ENCODE measurements around the gene SLC25A26.
A peak's percentile ranks its signal among the peaks of the same experiment; 100 is the strongest.
"Not testable (repeated sequence)": the region's sequence is repeated elsewhere in the genome, so short reads cannot be mapped to it uniquely, and the experiment has no call there.

SLC25A26 gene

DNA sequence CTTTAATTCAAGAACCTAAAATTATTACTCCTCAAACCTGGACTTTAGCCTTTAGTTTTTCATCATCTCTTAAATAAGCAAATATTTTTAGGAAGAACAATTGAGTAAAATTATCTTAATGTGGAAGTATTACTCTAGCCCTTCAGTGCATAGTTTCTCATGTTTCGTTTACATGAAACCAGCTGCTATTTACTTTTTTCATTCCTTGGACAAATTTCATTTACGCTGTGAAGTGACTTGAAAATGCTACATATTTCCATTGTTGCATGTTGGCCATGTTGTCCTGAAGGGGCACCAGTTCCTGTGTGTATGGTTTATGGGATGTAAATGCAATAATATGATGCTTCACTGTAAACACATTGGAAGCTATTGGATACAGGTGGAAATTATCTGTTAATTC, 49.9 kb downstream of the SLC25A26 start:
- DNase-seq: no peak

DNA sequence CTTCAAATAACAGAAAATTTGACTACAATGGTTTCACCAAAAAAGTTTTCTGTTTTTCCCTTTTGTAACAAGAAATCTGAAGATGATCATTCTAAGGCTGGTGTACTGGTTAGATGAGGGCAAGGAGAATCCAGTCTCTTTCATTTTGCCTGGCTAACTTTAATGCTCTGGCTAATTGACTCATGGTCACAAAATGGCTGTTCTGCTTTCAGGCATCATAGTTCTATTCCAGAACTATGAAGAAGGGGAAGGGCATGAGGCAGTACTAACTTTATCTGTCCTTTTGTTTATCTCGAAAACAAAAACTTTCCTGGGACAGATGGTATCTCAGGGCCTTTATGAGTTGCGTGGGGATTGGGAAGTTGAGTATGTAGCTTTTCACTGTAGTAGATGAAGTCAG, 50.4 kb downstream of the SLC25A26 start:
- DNase-seq: no peak

DNA sequence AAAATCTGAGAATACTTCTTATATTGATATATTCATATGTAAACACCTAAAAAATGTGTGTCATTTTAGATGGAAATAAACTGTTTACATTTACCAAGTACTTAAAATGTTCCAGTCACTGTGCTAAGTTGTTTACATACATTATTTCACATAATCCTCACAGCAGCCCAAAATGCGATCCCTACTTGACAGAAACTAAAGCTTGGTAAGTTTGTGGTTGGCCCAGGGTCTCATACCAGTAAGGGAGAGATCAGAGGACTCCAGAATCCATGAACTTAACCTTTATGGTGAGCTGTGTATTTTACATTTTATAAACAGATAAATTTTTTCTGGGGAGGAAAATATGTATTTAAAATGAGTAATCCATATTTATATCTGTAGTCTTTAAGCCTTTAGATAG, 51.2 kb downstream of the SLC25A26 start:
- no peak for DNase-seq

DNA sequence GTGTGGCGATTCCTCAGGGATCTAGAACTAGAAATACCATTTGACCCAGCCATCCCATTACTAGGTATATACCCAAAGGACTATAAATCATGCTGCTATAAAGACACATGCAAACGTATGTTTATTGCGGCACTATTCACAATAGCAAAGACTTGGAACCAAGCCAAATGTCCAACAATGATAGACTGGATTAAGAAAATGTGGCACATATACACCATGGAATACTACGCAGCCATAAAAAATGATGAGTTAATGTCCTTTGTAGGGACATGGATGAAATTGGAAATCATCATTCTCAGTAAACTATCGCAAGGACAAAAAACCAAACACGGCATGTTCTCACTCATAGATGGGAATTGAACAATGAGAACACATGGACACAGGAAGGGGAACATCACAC, 54.0 kb downstream of the SLC25A26 start:
- not testable (repeated sequence) for DNase-seq

DNA sequence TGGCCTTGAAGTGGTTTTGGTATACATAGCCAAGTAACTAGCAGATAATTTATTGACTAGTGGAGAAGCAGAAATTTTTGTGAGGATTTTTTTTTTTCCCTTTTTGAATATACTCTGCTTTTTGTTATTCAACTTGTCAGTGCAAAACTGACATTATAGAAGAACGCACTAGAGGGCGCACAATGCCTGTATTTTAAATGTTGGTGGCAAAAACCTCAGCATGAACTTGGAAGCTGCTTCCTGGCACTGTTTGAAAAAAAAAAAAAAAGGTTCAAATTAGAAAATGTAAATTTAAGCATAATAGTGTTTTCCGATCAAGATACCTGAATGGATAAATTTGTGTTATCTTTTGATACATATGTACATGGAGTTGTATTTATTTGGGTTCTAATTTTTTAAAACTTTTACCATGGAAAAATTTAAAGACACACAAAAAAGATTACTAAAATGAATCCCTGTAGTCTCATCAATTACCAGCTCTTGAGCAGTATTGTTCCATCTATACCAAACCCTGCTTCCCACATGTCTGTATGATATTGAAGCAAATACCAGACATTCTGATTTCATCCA, 56.0 kb downstream of the SLC25A26 start:
- peak; percentile 17 to 76 for DNase-seq

DNA sequence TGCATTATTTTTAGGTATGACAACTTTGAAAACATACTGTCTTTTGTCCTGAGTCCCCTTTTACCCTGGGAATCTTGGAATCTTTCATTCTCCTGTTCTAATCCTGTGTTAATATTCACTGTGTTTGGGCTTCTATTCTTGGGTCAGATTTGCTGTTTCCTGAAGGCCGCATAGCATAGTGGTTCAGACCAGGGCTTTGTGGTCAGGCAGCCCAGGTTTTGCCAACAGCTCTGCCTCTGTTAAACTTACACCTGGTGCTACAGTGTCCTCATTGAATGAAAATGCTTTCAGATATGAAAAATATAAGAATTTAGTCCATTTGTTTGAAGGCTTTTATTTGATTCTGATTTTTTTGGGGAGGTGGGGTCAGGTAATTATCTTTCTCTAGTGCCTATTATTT, 58.4 kb downstream of the SLC25A26 start:
- DNase-seq: no peak

DNA sequence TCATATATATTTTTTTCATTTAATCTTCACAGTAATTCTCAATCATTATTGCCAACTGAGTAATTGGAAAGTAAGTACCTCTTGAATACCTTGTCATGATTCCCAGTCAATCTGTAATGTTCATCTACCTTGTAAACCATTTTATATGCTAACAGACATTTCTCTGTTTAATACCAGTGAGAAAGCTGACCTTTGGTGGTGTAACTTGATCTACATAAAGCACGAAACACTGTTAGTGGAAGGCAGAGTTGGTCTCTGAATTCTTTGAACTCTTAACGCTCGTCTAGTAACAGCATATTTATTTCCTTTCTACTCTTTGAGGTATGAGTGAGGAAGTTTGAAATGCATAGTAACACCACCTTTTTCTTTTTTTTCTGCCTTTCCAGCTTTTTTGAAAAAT, 59.5 kb downstream of the SLC25A26 start:
- no peak for DNase-seq

DNA sequence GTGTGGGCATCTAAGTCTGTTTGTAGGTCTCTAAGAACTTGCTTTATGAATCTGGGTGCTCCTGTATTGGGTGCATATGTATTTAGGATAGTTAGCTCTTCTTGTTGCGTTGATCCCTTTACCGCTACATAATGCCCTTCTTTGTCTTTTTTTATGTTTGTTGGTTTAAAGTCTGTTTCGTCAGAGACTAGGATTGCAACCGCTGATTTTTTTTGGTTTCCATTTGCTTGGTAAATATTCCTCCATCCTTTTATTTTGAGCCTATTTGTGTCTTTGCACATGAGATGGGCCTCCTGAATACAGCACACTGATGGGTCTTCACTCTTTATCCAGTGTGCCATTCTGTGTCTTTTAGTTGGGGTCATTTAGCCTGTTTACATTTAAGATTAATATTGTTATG, 71.1 kb downstream of the SLC25A26 start:
- not testable (repeated sequence) for DNase-seq

DNA sequence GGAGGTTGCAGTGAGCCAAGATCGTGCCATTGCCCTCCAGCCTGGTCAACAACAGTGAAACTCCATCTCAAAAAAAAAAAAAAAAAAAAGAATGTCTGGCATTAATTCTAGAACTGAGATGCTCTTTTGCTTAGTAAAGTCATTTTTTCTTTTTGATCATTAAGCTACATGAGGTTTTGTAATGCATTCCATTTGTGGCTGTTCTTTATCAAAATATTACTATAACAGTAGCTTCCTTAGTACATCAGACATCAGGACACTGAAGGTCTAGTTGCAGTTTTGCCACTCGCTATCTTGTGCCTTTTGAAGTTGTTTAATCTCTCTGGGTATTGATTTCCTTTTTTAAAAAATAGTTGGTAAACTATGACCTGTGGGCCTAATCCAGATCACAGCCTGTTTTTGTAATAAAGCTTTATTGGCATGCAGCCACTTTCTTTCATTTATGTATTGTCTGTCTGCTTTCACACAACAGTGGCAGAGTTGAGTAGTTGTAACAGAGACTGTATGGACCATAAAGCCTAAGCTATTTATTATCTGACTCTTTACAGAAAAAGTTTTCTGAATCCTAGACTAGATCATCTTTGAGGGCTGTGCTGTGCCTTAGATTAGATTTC, 76.6 kb downstream of the SLC25A26 start:
- DNase-seq: no peak

DNA sequence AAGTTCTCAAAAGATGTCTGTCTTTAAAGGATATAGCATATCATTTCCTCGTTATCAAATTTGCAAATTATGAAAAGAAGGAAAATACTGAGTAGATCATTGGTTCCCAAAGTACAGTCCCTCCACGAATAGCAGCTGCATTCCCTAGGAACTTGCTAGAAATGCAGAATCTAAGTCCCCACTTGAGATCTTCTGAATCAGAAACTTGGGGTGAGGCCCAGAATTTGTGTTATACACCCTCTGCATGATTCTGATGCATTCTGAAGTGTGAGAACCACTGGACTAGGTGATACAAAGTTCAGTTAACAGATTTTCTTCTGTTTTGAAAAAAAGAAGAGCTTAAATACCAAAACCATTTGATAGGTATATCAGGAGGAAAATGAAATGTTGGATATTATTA, 77.1 kb downstream of the SLC25A26 start:
- DNase-seq: no peak

DNA sequence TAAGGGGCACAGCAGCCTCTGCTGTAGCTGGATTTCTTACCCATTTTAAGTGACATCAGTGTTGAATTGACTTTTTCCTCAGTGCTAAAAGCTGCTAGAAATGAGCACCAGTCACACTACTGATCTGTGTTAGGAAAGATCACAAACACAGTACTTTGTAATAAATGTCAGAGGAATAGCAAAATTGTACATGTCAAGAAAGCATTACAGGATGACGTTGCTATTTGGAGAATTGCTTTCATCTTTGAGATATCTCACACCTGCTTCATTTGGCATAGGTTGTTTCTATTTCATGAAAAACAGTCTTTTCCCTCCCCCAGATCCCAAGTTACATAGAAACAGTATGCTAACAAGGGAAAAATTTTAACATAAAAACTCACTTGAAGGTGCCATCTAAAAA, 77.8 kb downstream of the SLC25A26 start:
- no peak for DNase-seq

DNA sequence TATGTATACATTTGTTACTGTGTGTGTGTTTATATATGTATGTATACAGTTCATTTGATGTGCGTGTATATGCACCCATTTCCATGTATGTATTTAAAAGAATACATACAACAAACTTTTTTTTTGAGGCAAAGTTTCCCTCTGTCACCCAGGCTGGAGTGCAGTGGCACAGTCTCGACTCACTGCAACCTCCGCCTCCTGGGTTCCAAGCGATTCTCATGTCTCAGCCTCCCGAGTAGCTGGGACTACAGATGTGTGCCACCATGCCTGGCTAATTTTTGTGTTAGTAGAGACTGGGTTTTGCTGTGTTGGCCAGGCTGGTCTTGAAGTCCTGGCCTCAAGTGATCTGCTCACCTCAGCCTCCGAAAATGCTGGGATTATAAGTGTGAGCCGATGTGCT, 78.3 kb downstream of the SLC25A26 start:
- not testable (repeated sequence) for DNase-seq

DNA sequence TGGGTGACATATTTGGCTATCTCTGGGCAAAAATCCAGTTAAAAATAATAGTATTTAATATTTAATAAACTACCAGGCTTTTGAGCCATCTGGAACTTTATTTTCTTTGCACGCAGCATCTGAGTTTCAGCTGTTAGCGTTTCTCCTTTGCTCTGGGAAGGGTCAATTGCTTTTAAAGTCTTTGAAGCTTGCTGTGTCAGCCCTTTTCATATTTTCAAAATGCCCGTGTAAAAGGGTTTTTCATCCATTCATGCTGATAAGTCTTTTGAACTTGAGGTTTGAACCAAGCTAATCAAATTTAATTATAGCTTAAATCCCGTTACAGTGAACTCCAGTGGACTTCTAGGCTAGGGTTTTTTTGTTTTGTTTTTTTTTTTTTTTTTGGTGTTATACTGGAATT, 79.1 kb downstream of the SLC25A26 start:
- DNase-seq: no peak

DNA sequence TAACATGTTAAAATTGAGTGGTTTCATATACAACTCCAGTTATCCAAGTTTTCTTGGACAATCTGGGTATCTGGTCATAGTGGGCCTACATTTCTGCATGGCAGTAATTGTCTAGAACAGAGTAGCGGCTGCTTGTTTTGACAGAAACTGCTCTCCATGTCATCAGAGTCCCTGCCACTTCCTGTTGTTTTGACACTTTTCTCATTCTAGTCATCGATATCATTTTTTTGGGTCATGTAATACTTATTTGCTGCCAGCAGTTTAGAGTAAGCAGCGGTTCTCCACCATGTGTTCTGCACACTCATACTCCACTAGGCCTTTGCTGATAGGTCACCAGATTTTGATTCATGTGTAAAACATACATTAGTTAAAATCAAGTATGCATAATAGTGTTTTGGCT, 81.5 kb downstream of the SLC25A26 start:
- DNase-seq: no peak

DNA sequence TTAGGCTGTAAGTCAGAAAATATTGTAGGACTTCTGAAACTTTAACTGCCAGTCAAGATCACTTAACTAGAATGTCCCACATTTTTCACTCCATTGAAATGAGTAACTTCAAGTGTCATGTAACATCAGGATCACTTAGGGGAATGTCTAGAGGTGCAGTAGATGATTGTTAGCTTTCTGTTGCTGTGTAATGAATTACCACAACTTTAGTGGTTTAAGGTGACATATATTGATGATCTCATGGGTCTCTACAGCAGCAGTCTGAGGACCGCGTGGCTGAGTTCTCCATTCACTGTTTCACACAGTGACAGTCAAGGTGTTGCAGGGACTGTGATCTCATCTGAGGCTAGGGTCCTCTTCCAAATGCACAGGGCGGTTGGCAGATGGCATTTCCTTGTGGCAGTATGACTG, 82.7 kb downstream of the SLC25A26 start:
- DNase-seq: no peak

DNA sequence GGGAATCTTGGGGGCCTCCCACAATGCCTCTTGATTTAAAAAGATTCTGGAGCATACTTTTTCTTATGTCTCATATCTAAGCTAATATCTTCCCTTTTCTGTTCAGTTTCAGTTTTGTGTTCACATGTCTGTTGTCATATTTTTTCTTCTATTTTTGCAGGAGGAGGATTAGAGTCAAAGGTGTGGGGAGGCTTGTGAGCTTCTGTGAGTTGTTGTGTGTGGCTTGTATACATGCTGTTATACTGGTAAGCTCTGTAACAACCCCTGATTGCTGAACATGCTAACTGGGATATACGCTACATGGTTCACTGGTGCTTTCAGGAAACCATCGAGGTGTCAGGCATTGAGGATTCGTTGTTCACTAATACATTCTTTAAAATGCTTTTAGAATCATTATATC, 83.5 kb downstream of the SLC25A26 start:
- no peak for DNase-seq

DNA sequence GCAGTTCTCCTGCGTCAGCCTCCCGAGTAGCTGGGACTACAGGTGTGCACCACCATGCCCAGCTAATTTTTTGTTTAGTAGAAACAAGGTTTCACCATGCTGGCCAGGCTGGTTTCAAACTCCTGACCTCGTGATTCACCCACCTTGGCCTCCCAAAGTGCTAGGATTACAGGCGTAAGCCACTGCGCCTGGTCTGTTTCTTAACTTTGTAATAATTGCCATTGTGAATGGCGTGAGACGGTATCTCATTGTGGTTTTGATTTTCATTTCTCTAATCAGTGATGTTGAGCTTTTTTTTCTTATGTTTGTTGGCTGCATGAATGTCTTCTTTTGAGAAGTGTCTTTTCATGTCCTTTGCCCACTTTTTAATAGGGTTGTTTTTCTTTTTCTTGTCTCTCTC, 85.3 kb downstream of the SLC25A26 start:
- DNase-seq: not testable (repeated sequence)

DNA sequence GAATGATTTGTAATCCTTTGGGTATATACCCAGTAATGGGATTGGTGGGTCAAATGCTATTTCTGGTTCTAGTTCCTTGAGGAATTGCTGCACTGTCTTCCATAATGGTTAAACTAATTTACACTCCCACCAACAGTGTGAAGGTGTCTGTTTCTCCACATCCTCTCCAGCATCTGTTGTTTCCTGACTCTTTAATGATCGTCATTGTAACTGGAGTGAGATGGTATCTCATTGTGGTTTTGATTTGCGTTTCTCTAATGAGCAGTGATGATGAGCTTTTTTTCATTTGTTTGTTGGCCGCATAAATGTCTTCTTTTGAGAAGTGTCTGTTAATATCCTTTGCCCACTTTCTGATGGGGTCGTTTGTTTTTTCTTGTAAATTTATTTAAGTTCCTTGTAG, 86.2 kb downstream of the SLC25A26 start:
- DNase-seq: not testable (repeated sequence)

DNA sequence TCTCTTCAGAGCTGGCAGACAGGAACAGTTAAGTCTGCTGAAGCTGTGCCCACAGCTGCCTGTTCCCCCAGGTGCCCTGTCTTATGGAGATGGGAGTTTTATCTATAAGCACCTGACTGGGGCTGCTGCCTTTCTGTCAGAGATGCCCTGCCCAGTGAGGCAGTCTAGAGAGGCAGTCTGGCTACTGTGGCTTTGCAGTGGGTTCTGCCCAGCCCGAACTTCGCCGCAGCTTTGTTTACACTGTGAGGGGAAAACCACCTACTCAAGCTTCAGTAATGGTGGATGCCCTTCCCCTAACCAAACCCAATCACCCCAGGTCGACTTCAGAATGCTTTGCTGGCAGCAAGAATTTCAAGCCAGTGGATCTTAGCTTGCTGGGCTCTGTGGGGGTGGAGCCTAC, 91.2 kb downstream of the SLC25A26 start:
- no peak for DNase-seq

DNA sequence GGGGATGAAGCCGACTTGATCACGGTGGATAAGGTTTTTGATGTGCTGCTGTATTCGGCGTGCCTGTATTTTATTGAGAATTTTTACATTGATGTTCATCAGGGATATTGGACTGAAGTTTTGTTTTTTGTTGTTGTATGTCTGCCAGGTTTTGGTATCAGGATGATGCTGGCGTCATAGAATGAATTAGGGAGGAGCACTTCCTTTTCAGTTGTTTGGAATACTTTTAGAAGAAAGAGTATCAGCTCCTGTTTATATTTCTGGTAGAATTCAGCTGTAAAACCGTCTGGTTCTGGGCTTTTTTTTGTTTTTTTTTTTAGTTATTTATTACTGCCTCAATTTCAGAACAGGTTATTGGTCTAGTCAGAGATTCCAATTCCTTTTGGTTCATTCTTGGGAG, 93.7 kb downstream of the SLC25A26 start:
- no peak for DNase-seq

DNA sequence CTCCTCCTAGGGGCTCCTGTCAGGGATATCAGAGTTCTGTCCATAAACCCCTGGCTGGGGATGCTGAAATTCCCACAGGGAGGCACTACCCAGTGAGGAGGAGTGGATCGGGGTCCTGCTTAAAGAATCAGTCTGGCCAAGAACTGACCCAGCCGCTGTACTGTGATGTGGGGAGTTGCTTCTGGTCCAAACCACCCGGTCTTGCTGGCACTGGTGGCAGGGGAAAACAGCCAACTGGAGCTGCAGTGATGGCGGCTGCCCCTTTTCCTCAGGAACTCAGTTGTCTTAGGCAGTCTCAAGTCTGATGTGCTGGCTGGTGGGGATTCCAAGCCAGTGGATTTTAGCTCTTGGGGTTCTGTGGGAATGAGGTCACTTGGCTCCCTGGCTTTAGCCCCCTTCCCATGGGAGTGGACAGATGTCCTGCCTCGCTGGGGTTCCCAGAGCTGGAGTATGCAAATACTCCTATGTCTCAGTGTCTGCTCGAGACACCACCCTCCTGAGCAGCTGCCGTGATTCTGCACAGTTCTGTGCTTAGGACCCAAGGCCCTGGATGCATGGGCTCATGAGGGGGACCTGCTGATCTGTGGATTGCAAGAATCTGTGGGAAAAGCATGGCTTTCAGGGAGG, 97.1 kb downstream of the SLC25A26 start:
- DNase-seq: no peak

DNA sequence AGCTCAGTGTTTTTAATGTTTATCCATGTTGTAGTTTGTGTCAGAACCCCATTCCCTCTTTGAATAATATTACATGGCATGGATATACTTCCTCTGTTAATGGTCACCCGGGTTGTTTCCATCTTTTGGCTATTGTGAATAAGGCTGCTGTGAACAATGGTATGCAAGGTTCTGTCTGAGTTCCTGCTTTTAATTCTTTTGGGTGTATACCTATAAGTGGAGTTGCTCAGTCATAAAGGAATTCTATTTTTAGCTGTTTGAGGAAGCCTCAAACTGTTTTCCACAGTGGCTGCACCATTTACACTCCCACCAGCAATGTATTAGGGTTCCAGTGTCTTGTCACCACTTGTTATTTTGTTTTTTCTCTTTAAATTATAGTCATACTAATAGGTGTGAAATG, 99.6 kb downstream of the SLC25A26 start:
- no peak for DNase-seq

DNA sequence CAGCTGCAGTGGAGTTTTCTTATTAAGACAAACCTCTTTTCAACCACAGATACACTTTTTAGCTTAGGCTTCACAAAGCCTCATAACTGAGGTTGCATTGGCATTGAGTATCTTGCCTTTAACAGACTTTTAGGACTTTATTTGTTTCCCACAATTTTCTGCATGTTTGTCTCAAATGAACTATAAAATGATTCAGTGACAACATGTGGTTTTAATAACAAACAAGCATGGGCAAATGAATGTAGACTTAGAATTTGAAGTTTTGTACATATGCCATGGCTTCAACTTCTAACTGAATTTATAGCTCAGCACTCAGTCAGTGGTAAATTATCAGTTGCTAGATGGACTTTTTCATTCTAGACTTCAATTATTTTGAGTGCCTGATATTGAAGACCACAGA, 101.6 kb downstream of the SLC25A26 start:
- no peak for DNase-seq

DNA sequence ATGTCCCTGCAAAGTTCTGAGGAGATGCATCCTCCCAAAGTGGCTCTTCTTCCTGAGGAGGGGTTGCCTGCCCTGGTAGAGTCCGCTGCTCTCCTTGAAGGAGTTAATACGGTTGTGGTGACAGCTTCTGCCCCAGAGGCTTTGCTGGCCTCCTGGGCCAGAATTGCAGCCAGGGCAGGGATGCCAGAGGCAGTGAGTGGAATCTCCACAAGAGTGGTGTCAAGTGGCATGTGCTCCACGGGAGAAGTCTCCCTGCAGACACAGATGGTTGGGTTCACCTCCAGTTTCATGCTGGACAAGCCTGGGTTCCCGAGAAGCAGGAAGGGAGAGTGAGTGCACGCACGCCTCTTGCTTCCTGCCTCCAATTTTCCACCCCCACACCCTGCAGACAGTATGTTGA, 105.5 kb downstream of the SLC25A26 start:
- no peak for DNase-seq

DNA sequence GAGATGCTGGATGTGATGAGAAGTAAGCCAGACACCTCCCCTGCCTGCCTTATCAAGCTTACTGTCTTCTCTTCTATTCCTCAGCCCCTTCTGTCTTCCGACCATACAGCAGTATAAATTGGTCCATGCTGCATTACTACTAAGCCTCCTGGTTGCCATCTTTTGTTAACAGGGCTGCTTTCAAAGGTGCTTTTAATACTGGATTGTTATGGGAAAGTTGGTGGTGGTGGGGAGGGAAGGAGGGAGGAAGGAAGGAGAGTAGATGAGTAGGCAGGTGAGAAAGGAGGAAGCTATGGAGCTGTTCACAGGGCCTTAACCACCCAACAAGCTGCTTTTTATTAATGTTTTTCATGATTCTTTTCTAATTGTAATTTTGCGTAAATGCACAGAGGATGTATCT, 114.9 kb downstream of the SLC25A26 start:
- no peak for DNase-seq

All from inflammatory macrophage treated with lipopolysaccharide for 1 hour (primary cell).